HL-60 (cell line): Measurements from ENCODE around the gene ATG12.

Source experiments
- GABPA ChIP-seq: IDR thresholded peaks from 2 replicates; pipeline ENCODE4 v1.6.1; 2012; ENCODE audit warnings: low read depth
- POLR2AphosphoS5 ChIP-seq: IDR thresholded peaks from 2 replicates; pipeline ENCODE4 v1.6.1; 2012; ENCODE audit warnings: low read depth
- TF ChIP-seq, protein P1 (sequence below): IDR thresholded peaks from one replicate; pipeline ENCODE4 v1.5.1; 2011; ENCODE audit warnings: low read length, control low read depth, inconsistent platforms; ENCODE audit not compliant: insufficient read depth
- TF ChIP-seq, protein P2 (sequence below): IDR thresholded peaks from 2 replicates; pipeline ENCODE4 v1.6.1; 2012; ENCODE audit warnings: low read depth; ENCODE audit not compliant: insufficient replicate concordance

DNA sequence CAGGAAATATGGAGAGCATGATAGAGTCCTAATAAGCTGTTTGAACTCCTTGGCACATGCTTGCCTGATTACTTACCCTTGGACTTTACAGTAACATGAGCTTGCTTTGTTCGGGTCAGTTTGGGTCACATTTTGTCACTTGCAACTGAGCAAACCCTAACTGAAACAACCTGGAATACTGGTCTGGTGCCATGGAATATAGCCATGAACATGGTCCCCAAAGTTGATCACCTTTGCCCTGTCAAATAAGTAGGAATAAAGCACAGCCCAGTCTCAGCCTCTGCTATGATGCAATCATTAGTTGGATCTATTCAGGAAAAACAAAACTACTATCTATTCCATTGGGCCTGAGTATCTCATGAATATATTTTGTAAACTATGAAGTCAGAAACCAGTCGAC is 43.1 kb downstream of the ATG12 start:
- TF ChIP-seq POLR2AphosphoS5 (no peak), GABPA (no peak)
- TF ChIP-seq, protein P1, sequence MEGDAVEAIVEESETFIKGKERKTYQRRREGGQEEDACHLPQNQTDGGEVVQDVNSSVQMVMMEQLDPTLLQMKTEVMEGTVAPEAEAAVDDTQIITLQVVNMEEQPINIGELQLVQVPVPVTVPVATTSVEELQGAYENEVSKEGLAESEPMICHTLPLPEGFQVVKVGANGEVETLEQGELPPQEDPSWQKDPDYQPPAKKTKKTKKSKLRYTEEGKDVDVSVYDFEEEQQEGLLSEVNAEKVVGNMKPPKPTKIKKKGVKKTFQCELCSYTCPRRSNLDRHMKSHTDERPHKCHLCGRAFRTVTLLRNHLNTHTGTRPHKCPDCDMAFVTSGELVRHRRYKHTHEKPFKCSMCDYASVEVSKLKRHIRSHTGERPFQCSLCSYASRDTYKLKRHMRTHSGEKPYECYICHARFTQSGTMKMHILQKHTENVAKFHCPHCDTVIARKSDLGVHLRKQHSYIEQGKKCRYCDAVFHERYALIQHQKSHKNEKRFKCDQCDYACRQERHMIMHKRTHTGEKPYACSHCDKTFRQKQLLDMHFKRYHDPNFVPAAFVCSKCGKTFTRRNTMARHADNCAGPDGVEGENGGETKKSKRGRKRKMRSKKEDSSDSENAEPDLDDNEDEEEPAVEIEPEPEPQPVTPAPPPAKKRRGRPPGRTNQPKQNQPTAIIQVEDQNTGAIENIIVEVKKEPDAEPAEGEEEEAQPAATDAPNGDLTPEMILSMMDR, result no peak
- TF ChIP-seq, protein P2, sequence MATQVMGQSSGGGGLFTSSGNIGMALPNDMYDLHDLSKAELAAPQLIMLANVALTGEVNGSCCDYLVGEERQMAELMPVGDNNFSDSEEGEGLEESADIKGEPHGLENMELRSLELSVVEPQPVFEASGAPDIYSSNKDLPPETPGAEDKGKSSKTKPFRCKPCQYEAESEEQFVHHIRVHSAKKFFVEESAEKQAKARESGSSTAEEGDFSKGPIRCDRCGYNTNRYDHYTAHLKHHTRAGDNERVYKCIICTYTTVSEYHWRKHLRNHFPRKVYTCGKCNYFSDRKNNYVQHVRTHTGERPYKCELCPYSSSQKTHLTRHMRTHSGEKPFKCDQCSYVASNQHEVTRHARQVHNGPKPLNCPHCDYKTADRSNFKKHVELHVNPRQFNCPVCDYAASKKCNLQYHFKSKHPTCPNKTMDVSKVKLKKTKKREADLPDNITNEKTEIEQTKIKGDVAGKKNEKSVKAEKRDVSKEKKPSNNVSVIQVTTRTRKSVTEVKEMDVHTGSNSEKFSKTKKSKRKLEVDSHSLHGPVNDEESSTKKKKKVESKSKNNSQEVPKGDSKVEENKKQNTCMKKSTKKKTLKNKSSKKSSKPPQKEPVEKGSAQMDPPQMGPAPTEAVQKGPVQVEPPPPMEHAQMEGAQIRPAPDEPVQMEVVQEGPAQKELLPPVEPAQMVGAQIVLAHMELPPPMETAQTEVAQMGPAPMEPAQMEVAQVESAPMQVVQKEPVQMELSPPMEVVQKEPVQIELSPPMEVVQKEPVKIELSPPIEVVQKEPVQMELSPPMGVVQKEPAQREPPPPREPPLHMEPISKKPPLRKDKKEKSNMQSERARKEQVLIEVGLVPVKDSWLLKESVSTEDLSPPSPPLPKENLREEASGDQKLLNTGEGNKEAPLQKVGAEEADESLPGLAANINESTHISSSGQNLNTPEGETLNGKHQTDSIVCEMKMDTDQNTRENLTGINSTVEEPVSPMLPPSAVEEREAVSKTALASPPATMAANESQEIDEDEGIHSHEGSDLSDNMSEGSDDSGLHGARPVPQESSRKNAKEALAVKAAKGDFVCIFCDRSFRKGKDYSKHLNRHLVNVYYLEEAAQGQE, result no peak
